ENCODE measurements around the gene THBD.

DNA sequence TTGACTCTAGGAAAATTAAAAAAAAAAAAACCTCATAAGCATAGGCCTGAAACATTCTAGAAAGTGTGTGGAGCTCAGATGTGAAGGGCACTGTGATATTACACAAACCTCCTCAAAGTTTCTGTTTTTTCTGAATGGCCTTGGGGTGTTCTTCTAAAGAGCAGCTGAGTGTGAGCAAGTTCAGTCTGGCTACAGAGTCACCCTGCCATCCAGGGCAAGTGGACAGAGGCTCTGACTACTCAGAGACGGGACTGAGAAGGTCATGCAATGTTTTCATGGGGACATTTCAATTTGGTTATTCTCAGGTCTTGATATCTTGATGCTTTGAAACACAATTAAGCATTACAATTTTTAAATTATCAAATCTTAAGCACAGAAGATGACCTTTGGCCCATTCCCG lies 51.0 kb downstream of the THBD start:
- TF ChIP-seq POLR2A (IDR thresholded peaks at IDR 0.05; ENCODE audit: low read length): no peak
- no peak for TF ChIP-seq GATA1 (IDR thresholded peaks at IDR 0.05; ENCODE audit: low read depth, low read length)
